Activated T-helper 1 cell treated with anti-CD3 and anti-CD28 coated beads, Interleukin-12 subunit alpha, Interleukin-12 subunit beta, Interleukin-2, Interleukin-4 antibody, amounts not matched to agents 30 ng/mL and 10 ng/mL and 1 ng/mL, durations not matched to agents 14 hours and 24 hours and 36 hours (primary cell): ENCODE measurements around the gene AFF1. TPM values are rescaled to one million over a fixed set of nuclear protein-coding genes. Genes with fewer than 3 reads are reported as not detected.
"Not testable (repeated sequence)": the region's sequence is repeated elsewhere in the genome, so short reads cannot be mapped to it uniquely, and the experiment has no call there.

Experiments
- DNase-seq: peaks from one replicate; pipeline ENCODE4 v3.0.0; 2021; ENCODE audit warnings: low spot score
- H3K27ac Mint-ChIP-seq: one replicate; pipeline ENCODE4 v1.8.0; 2021; ENCODE audit warnings: mild to moderate bottlenecking, mixed read lengths
- H3K27me3 Mint-ChIP-seq: one replicate; pipeline ENCODE4 v1.8.0; 2022; ENCODE audit warnings: mild to moderate bottlenecking, moderate library complexity, mixed read lengths; ENCODE audit not compliant: insufficient read depth
- H3K36me3 Mint-ChIP-seq: one replicate; pipeline ENCODE4 v1.8.0; 2021; ENCODE audit warnings: low read depth, mixed read lengths
- H3K4me1 Mint-ChIP-seq: one replicate; pipeline ENCODE4 v1.8.0; 2021; ENCODE audit warnings: low read depth, mixed read lengths
- H3K4me3 Mint-ChIP-seq: one replicate; pipeline ENCODE4 v1.8.0; 2021; ENCODE audit warnings: mild to moderate bottlenecking, moderate library complexity, mixed read lengths
- H3K9me3 Mint-ChIP-seq: one replicate; pipeline ENCODE4 v1.8.0; 2021; ENCODE audit warnings: mixed read lengths
- intact Hi-C: fragments of 100-400 bp; cut with micrococcal nuclease; formaldehyde crosslinking; loops from one replicate; pipeline ENCODE4 v1.15.1; 2024
- total RNA-seq: library from RNA; stranded (reverse); gene quantifications from 2 replicates; pipeline ENCODE4 v1.2.3, GENCODE V29; 2022

Gene AFF1
- total RNA-seq, 1 donor from 2014 or later: 47.0 TPM

GRCh38 chr4:87033902-87034301 lies 99.1 kb downstream of the AFF1 start:
- peaks cover 24% of the 10 kb centered on the region for H3K4me1 Mint-ChIP-seq
- intact Hi-C loops: loop anchor here (2.0 kb wide), 1 partner anchor 15 kb away; no protein-coding TSS in a partner anchor
- no peak overlapping the region for H3K4me3 Mint-ChIP-seq
- no peaks in the 10 kb centered on the region for H3K9me3 Mint-ChIP-seq
- no peak for DNase-seq
- H3K36me3 Mint-ChIP-seq: no peaks in the 10 kb centered on the region
- H3K27me3 Mint-ChIP-seq: no peaks in the 10 kb centered on the region
- no peak overlapping the region for H3K27ac Mint-ChIP-seq

- DNase-seq: no peak
- Mint-ChIP-seq H3K4me1 (peaks cover 29% of the 10 kb centered on the region), H3K36me3 (no peaks in the 10 kb centered on the region), H3K27me3 (no peaks in the 10 kb centered on the region), H3K27ac (no peak overlapping the region), H3K9me3 (no peaks in the 10 kb centered on the region), H3K4me3 (no peak overlapping the region)
- intact Hi-C loops: no loop called here
These were observed 99.7 kb downstream of the AFF1 start for GRCh38 chr4:87034527-87034926.

- Mint-ChIP-seq H3K4me3 (no peak overlapping the region), H3K9me3 (no peaks in the 10 kb centered on the region), H3K27ac (no peak overlapping the region), H3K27me3 (no peaks in the 10 kb centered on the region), H3K36me3 (no peaks in the 10 kb centered on the region), H3K4me1 (peaks cover 23% of the 10 kb centered on the region)
- intact Hi-C loops: no loop called here
- DNase-seq: no peak
These were observed 101.2 kb downstream of the AFF1 start for GRCh38 chr4:87035881-87036509.

- Mint-ChIP-seq H3K9me3 (no peaks in the 10 kb centered on the region), H3K4me1 (peaks cover 30% of the 10 kb centered on the region), H3K27me3 (no peaks in the 10 kb centered on the region), H3K4me3 (no peak overlapping the region), H3K27ac (no peak overlapping the region), H3K36me3 (no peaks in the 10 kb centered on the region)
- DNase-seq: no peak
- intact Hi-C loops: no loop called here
These were observed 101.9 kb downstream of the AFF1 start for GRCh38 chr4:87036713-87037112.

DNA sequence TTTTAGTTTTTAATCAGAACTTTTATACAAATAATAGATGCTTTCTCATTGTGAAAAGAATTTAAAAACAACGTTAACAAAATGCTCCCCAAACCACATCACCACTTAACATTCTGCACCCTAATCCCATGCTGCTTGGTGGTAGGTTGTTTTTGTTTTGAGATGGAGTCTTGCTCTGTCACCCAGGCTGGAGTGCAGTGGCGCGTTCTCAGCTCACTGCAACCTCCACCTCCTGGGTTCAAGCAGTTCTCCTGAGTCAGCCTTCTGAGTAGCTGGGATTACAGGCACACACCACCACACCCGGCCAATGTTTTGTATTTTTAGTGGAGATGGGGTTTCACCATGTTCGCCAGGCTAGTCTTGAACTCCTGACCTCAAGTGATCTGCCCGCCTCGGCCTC lies 102.4 kb downstream of the AFF1 start:
- H3K36me3 Mint-ChIP-seq, H3K9me3 Mint-ChIP-seq, intact Hi-C loops, H3K27me3 Mint-ChIP-seq, H3K4me3 Mint-ChIP-seq, DNase-seq, H3K27ac Mint-ChIP-seq: not testable (repeated sequence)
- H3K4me1 Mint-ChIP-seq: peaks cover 35% of the 10 kb centered on the region

DNA sequence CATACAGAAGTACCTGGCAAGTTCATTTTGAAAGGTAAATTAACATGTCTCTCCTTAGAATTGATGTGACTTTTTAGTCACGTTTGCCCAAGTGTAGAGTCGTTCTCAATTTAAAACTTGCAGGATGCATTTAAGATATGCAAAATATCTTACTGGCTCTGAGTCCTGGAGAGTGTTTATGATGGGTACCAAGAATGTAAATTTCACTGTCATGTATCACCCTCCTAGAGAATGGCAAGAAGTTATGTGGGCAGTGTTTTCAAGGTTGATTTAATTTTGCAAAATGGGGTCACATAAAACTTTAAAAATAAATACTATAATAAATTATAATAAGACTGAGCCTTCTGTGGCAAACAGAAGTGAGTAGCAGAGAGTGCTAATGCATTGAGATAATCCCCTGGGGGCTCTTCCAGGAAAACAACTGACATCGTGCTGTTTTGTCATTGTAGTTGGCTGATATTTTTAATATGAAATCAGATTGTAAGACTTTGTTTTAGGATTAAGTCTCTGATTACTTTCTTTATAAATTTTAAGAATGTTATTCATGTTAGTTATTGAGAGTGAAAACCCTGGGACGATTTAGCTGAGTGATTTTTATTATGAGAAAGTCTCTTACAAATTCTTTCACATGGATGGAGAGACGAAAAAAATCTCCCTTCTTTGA lies 103.0 kb downstream of the AFF1 start:
- H3K4me3 Mint-ChIP-seq: no peak overlapping the region
- intact Hi-C loops: no loop called here
- no peaks in the 10 kb centered on the region for H3K36me3 Mint-ChIP-seq
- no peak for DNase-seq
- H3K27me3 Mint-ChIP-seq: no peaks in the 10 kb centered on the region
- no peaks in the 10 kb centered on the region for H3K9me3 Mint-ChIP-seq
- peaks cover 41% of the 10 kb centered on the region for H3K4me1 Mint-ChIP-seq
- no peak overlapping the region for H3K27ac Mint-ChIP-seq

- intact Hi-C loops: no loop called here
- DNase-seq: no peak
- Mint-ChIP-seq H3K27ac (no peak overlapping the region), H3K36me3 (no peaks in the 10 kb centered on the region), H3K4me3 (no peak overlapping the region), H3K4me1 (peaks cover 49% of the 10 kb centered on the region), H3K9me3 (no peaks in the 10 kb centered on the region), H3K27me3 (no peaks in the 10 kb centered on the region)
These were observed 104.2 kb downstream of the AFF1 start for GRCh38 chr4:87038837-87039615.

GRCh38 chr4:87041141-87041540 lies 106.3 kb downstream of the AFF1 start:
- peaks cover 49% of the 10 kb centered on the region for H3K4me1 Mint-ChIP-seq
- H3K4me3 Mint-ChIP-seq: no peak overlapping the region
- intact Hi-C loops: no loop called here
- H3K36me3 Mint-ChIP-seq: no peaks in the 10 kb centered on the region
- no peaks in the 10 kb centered on the region for H3K27me3 Mint-ChIP-seq
- H3K27ac Mint-ChIP-seq: no peak overlapping the region
- no peaks in the 10 kb centered on the region for H3K9me3 Mint-ChIP-seq
- no peak for DNase-seq

DNA sequence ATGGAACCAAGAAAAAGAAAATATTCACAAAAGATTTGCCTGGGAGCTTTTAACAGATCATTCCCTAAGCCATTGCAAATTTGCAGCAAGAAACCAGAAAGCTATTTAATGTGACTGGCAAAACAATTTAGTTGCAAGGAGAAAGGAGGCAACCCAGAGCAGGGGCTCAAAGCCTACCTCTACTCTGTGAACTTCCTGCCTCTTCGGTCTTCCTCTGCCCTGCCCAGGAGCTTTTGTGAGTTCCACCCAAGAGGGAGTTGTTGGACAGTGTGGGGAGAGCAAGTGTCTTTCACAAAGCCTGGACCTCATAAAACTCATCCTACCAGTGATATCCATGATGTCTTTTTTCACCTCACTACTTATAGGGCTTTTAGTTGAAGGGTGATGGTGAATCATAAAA lies 107.4 kb downstream of the AFF1 start:
- intact Hi-C loops: no loop called here
- no peaks in the 10 kb centered on the region for H3K27me3 Mint-ChIP-seq

GRCh38 chr4:87042986-87043820 lies 108.4 kb downstream of the AFF1 start:
- no peaks in the 10 kb centered on the region for H3K9me3 Mint-ChIP-seq
- no peak for DNase-seq
- no peak overlapping the region for H3K27ac Mint-ChIP-seq
- no peaks in the 10 kb centered on the region for H3K27me3 Mint-ChIP-seq
- H3K4me1 Mint-ChIP-seq: peaks cover 40% of the 10 kb centered on the region
- H3K36me3 Mint-ChIP-seq: peaks cover 7% of the 10 kb centered on the region
- no peak overlapping the region for H3K4me3 Mint-ChIP-seq
- intact Hi-C loops: no loop called here

More for the DNA sequence above, 107.4 kb downstream of the AFF1 start:
- Mint-ChIP-seq H3K27ac (no peak overlapping the region), H3K4me3 (no peak overlapping the region), H3K9me3 (no peaks in the 10 kb centered on the region), H3K36me3 (peaks cover 3% of the 10 kb centered on the region), H3K4me1 (peaks cover 44% of the 10 kb centered on the region)
- DNase-seq: no peak

DNA sequence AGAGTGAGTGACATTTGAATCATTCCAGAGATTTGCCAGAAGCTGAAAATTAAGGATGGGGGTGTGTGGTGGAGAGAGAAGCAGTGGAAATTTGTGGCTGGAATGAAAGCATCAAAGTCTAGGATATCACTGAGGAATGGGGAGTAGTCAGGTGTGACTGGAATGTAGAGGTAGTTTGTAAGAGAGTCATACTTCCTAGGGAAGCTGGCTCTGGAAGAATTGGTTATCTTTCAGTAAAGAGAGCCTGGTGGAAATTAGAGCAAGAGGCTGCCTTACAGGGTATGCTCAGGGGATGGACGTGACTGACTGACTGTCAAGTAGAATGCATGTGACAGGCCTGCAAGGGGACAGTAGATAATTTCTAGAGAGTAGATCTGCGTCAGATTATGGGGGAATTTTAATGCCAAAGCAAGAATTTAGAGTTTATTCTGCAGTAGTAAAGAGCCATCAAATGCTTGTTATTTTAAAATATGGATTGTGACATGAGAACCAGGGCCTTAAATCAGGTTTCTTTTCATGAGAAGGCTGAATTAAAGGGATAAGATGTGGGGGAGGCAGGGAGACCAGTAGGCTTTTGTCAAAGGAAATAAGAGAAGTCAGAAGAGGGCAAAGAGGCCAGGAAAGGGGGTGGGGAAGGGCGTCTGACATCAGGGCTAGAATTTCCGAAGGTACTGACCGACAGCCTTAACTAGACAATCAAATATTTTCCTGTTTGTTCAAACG lies 109.9 kb downstream of the AFF1 start:
- intact Hi-C loops: no loop called here
- no peak for DNase-seq
- no peaks in the 10 kb centered on the region for H3K9me3 Mint-ChIP-seq
- H3K27me3 Mint-ChIP-seq: no peaks in the 10 kb centered on the region
- peaks cover 15% of the 10 kb centered on the region for H3K36me3 Mint-ChIP-seq
- no peak overlapping the region for H3K27ac Mint-ChIP-seq
- H3K4me1 Mint-ChIP-seq: peaks cover 36% of the 10 kb centered on the region
- no peak overlapping the region for H3K4me3 Mint-ChIP-seq

GRCh38 chr4:87045234-87045558 lies 110.4 kb downstream of the AFF1 start:
- H3K36me3 Mint-ChIP-seq: peaks cover 15% of the 10 kb centered on the region
- no peaks in the 10 kb centered on the region for H3K9me3 Mint-ChIP-seq
- no peak overlapping the region for H3K4me3 Mint-ChIP-seq
- DNase-seq: no peak
- H3K4me1 Mint-ChIP-seq: peaks cover 41% of the 10 kb centered on the region
- H3K27me3 Mint-ChIP-seq: no peaks in the 10 kb centered on the region
- intact Hi-C loops: no loop called here
- no peak overlapping the region for H3K27ac Mint-ChIP-seq
